Panc1 (cell line): ENCODE measurements around the gene MTSS2. TPM values are rescaled to one million over a fixed set of nuclear protein-coding genes. Genes with fewer than 3 reads are reported as not detected.

Source experiments
- ATAC-seq: fragments of 200-7000 bp; cut with Tn5 transposase; 2 replicates; pipeline ENCODE4 v1.9.1; 2020; ENCODE audit warnings: mild to moderate bottlenecking, moderate library complexity
- BruUV-seq: library from RNA; stranded (reverse); fragments of 400-500 nt; replicated peaks from 2 replicates; lab custom pipeline; 2021; lab: Mats Ljungman, UMichigan
- CTCF ChIA-PET: fragments of 300-600 bp; sonication (Branson Sonifier 250); formaldehyde crosslinking; loops from one replicate; lab custom pipeline; 2022; ENCODE audit warnings: antibody characterized with exemption; lab: Charles Lee
- POLR2A ChIA-PET: fragments of 300-600 bp; sonication (Branson Sonifier 250); formaldehyde crosslinking; loops from one replicate; lab custom pipeline; 2022; ENCODE audit warnings: antibody characterized with exemption; lab: Charles Lee
- DNase-seq: peaks from one replicate; pipeline ENCODE4 v3.0.0-alpha.2; 2010; ENCODE audit warnings: low read depth, low spot score
- H3K27ac ChIP-seq: 2 replicates; pipeline ENCODE4 v1.5.1; 2011; ENCODE audit warnings: mild to moderate bottlenecking, low read length, inconsistent platforms
- H3K27me3 ChIP-seq: fragments of 200-500 bp; sonication (Bioruptor generic); 2 replicates; pipeline ENCODE4 v1.6.0; 2014; ENCODE audit warnings: low read length, inconsistent platforms; ENCODE audit not compliant: control insufficient read depth, insufficient read depth
- H3K36me3 ChIP-seq: fragments of 200-500 bp; sonication (Bioruptor generic); 2 replicates; pipeline ENCODE4 v1.5.1; 2014; ENCODE audit warnings: inconsistent platforms, mild to moderate bottlenecking, low read length, moderate library complexity; ENCODE audit not compliant: control insufficient read depth, insufficient read depth
- H3K4me1 ChIP-seq: 2 replicates; pipeline ENCODE4 v1.5.1; 2011; ENCODE audit warnings: inconsistent platforms, mild to moderate bottlenecking, low read length, moderate library complexity; ENCODE audit not compliant: control insufficient read depth, insufficient read depth
- H3K4me3 ChIP-seq, 2 experiments: 2 replicates each; pipeline ENCODE4 v1.5.1; 2011 to 2012; ENCODE audit warnings: low read depth in 2 of 2, low read length in 2 of 2, mild to moderate bottlenecking in 2 of 2, inconsistent platforms in 1 of 2, moderate library complexity in 1 of 2
- H3K9me3 ChIP-seq: fragments of 200-500 bp; sonication (Bioruptor generic); 2 replicates; pipeline ENCODE4 v1.5.1; 2014; ENCODE audit warnings: low read depth, mild to moderate bottlenecking, inconsistent platforms, low read length, moderate library complexity; ENCODE audit not compliant: control insufficient read depth, insufficient read depth
- POLR2AphosphoS5 ChIP-seq: IDR thresholded peaks from 2 replicates; pipeline ENCODE4 v1.6.1; 2012; ENCODE audit warnings: mild to moderate bottlenecking, low read depth, low read length, moderate library complexity
- REST ChIP-seq, 2 experiments: IDR thresholded peaks; 2 replicates each; pipeline ENCODE4 v1.6.1; 2011 to 2012; ENCODE audit warnings: low read depth in 2 of 2, control low read depth in 1 of 2, low read length in 1 of 2, mild to moderate bottlenecking in 1 of 2, moderate library complexity in 1 of 2; ENCODE audit not compliant: insufficient read depth in 1 of 2
- SIN3A ChIP-seq: IDR thresholded peaks from 2 replicates; pipeline ENCODE4 v1.6.1; 2012; ENCODE audit warnings: low read depth, mild to moderate bottlenecking, low read length, moderate library complexity, borderline replicate concordance; ENCODE audit not compliant: insufficient read depth
- TCF7L2 ChIP-seq: IDR thresholded peaks from 2 replicates; pipeline ENCODE4 v1.6.1; 2011; ENCODE audit warnings: mild to moderate bottlenecking, low read depth, low read length, inconsistent platforms
- in situ Hi-C: cut with HindIII; loops from 2 replicates; pipeline ENCODE4 v1.10.0; 2016; ENCODE audit warnings: low sequenced_read_pairs, low pct_unique_long_range_greater_than_20kb
- intact Hi-C: fragments of 100-400 bp; cut with micrococcal nuclease; formaldehyde crosslinking; loops from one replicate; pipeline ENCODE4 v1.10.0; 2022; ENCODE audit not compliant: unreplicated experiment
- total RNA-seq: library from RNA; stranded (reverse); gene quantifications from one replicate; pipeline ENCODE4 v1.2.1, GENCODE V29; 2021; ENCODE audit not compliant: unreplicated experiment
- TF ChIP-seq, protein P1 (sequence below): fragments of 450-650 bp; IDR thresholded peaks from 2 replicates; pipeline ENCODE4 v1.5.1; 2017; ENCODE audit warnings: mild to moderate bottlenecking

Gene MTSS2
- total RNA-seq, 1 experiment from 2014 or later: 55.7 TPM

GRCh38 chr16:70659546-70659945, 26.3 kb downstream of the MTSS2 start:
- Histone ChIP-seq H3K27me3 (no peaks in the 10 kb centered on the region), H3K27ac (no peak overlapping the region), H3K36me3 (no peaks in the 10 kb centered on the region), H3K4me3 (no peak overlapping the region), H3K4me1 (no peaks in the 10 kb centered on the region), H3K9me3 (no peaks in the 10 kb centered on the region)
- no peak for ATAC-seq
- no peak for DNase-seq
- intact Hi-C loops: loop anchor here (10.0 kb wide), 1 partner anchor 85 kb away; no protein-coding TSS in a partner anchor
- in situ Hi-C loops: no loop called here
- BruUV-seq: no TSS peak
- ChIA-PET POLR2A (interaction anchor here (0.6 kb wide), 1 partner anchor 19 kb away, joined by 4 read pairs; no protein-coding TSS in a partner anchor), CTCF (no interaction called here)
- TF ChIP-seq TCF7L2 (no peak), REST (IDR thresholded peaks at IDR 0.05; ENCODE audit: insufficient read depth in 1 of 2, low read depth in 2 of 2, low read length in 1 of 2) (no peak), SIN3A (no peak), POLR2AphosphoS5 (no peak)
- TF ChIP-seq, protein P1, sequence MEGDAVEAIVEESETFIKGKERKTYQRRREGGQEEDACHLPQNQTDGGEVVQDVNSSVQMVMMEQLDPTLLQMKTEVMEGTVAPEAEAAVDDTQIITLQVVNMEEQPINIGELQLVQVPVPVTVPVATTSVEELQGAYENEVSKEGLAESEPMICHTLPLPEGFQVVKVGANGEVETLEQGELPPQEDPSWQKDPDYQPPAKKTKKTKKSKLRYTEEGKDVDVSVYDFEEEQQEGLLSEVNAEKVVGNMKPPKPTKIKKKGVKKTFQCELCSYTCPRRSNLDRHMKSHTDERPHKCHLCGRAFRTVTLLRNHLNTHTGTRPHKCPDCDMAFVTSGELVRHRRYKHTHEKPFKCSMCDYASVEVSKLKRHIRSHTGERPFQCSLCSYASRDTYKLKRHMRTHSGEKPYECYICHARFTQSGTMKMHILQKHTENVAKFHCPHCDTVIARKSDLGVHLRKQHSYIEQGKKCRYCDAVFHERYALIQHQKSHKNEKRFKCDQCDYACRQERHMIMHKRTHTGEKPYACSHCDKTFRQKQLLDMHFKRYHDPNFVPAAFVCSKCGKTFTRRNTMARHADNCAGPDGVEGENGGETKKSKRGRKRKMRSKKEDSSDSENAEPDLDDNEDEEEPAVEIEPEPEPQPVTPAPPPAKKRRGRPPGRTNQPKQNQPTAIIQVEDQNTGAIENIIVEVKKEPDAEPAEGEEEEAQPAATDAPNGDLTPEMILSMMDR: no peak

GRCh38 chr16:70658921-70659320, 26.9 kb downstream of the MTSS2 start:
- no peaks in the 10 kb centered on the region for H3K4me1 ChIP-seq
- no peak overlapping the region for H3K4me3 ChIP-seq
- no TSS peak for BruUV-seq
- no peak overlapping the region for H3K27ac ChIP-seq
- no peaks in the 10 kb centered on the region for H3K36me3 ChIP-seq
- in situ Hi-C loops: no loop called here
- TF ChIP-seq SIN3A: no peak
- no peak for TF ChIP-seq POLR2AphosphoS5
- TF ChIP-seq, protein P1: no peak
- no peak for TF ChIP-seq TCF7L2
- no peak for TF ChIP-seq REST (IDR thresholded peaks at IDR 0.05; ENCODE audit: insufficient read depth in 1 of 2, low read depth in 2 of 2, low read length in 1 of 2)
- intact Hi-C loops: loop anchor here (10.0 kb wide), 1 partner anchor 84 kb away; no protein-coding TSS in a partner anchor
- no peaks in the 10 kb centered on the region for H3K27me3 ChIP-seq
- DNase-seq (no peak), ATAC-seq (no peak)
- ChIA-PET CTCF (no interaction called here), POLR2A (no interaction called here)
- no peaks in the 10 kb centered on the region for H3K9me3 ChIP-seq
